ENCODE results near the gene PALMD. TPM values are rescaled to one million over a fixed set of nuclear protein-coding genes. Genes with fewer than 3 reads are reported as not detected.

PALMD gene
- total RNA-seq, 1 experiment from 2014 or later = 19.2 TPM

DNA sequence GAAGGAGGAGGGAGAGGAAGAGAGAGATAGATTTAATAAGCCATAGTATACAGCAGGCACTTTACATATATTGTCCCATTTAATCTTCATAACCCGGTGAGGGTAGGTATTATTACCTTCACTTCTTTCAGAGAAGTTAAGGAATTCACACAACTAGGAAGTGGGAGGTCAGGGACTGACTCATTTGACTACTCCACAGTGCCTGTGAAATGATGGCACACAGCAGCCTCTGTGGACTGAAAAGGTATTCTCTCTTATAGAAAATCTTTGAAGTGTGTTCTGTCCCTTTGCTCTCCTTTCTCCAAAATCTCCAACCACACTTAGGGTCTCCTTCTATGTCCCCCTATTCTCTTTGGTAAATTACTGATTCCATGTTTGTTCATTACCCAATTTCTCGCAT, 23.9 kb downstream of the PALMD start:
- H3K36me3 Mint-ChIP-seq (ENCODE audit: insufficient read depth, unreplicated experiment) = peaks cover 5% of the 10 kb centered on the region
- H3K27me3 Mint-ChIP-seq (ENCODE audit: unreplicated experiment) = no peaks in the 10 kb centered on the region
- CTCF ChIA-PET = no interaction called here
- TF ChIP-seq, protein P1, sequence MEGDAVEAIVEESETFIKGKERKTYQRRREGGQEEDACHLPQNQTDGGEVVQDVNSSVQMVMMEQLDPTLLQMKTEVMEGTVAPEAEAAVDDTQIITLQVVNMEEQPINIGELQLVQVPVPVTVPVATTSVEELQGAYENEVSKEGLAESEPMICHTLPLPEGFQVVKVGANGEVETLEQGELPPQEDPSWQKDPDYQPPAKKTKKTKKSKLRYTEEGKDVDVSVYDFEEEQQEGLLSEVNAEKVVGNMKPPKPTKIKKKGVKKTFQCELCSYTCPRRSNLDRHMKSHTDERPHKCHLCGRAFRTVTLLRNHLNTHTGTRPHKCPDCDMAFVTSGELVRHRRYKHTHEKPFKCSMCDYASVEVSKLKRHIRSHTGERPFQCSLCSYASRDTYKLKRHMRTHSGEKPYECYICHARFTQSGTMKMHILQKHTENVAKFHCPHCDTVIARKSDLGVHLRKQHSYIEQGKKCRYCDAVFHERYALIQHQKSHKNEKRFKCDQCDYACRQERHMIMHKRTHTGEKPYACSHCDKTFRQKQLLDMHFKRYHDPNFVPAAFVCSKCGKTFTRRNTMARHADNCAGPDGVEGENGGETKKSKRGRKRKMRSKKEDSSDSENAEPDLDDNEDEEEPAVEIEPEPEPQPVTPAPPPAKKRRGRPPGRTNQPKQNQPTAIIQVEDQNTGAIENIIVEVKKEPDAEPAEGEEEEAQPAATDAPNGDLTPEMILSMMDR (IDR thresholded peaks at IDR 0.05; ENCODE audit: unreplicated experiment) = no peak
- H3K27ac Mint-ChIP-seq (ENCODE audit: unreplicated experiment) = no peak overlapping the region
- H3K4me1 Mint-ChIP-seq (ENCODE audit: low read depth, unreplicated experiment) = no peaks in the 10 kb centered on the region
- H3K4me3 Mint-ChIP-seq (ENCODE audit: low read depth, unreplicated experiment) = no peak overlapping the region
- no TSS peak for BruUV-seq (replicated peaks)
- no peaks in the 10 kb centered on the region for H3K9me3 Mint-ChIP-seq (ENCODE audit: low read depth, unreplicated experiment)
- DNase-seq = no peak
- intact Hi-C loops (cut with micrococcal nuclease; ENCODE audit: unreplicated experiment) = no loop called here

DNA sequence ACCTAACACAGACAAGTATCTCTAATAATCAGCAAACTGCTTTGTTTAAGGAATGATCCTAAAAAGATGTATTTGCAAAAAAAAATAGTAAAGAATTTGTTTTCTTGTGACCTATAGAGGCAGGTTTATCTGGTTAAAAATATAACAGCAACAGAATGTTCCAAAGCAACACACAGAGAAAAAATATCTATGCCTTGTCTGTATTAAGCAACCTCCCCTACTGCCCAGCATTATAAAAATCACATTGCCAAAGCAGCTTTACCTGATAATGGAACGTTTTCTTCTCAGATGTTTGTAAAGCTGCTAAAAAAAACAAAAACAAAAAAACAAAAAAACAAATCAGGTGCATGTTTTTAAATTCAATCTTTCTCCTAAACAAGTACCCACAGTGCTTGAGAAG, 24.7 kb downstream of the PALMD start:
- intact Hi-C loops (cut with micrococcal nuclease; ENCODE audit: unreplicated experiment) = no loop called here
- CTCF ChIA-PET = no interaction called here
- Mint-ChIP-seq H3K9me3 (ENCODE audit: low read depth, unreplicated experiment) (no peaks in the 10 kb centered on the region), H3K36me3 (ENCODE audit: insufficient read depth, unreplicated experiment) (peaks cover 5% of the 10 kb centered on the region), H3K27me3 (ENCODE audit: unreplicated experiment) (no peaks in the 10 kb centered on the region), H3K27ac (ENCODE audit: unreplicated experiment) (no peak overlapping the region), H3K4me1 (ENCODE audit: low read depth, unreplicated experiment) (no peaks in the 10 kb centered on the region), H3K4me3 (ENCODE audit: low read depth, unreplicated experiment) (no peak overlapping the region)
- no peak for DNase-seq
- TF ChIP-seq, protein P1 (IDR thresholded peaks at IDR 0.05; ENCODE audit: unreplicated experiment) = no peak
- no TSS peak for BruUV-seq (replicated peaks)

GRCh38 chr1:99672038-99672437, 26.1 kb downstream of the PALMD start:
- Mint-ChIP-seq H3K4me3 (ENCODE audit: low read depth, unreplicated experiment) (no peak overlapping the region), H3K27ac (ENCODE audit: unreplicated experiment) (no peak overlapping the region), H3K36me3 (ENCODE audit: insufficient read depth, unreplicated experiment) (peaks cover 5% of the 10 kb centered on the region), H3K9me3 (ENCODE audit: low read depth, unreplicated experiment) (no peaks in the 10 kb centered on the region), H3K27me3 (ENCODE audit: unreplicated experiment) (no peaks in the 10 kb centered on the region), H3K4me1 (ENCODE audit: low read depth, unreplicated experiment) (no peaks in the 10 kb centered on the region)
- BruUV-seq (replicated peaks) = no TSS peak
- TF ChIP-seq, protein P1 (IDR thresholded peaks at IDR 0.05; ENCODE audit: unreplicated experiment) = no peak
- CTCF ChIA-PET = no interaction called here
- intact Hi-C loops (cut with micrococcal nuclease; ENCODE audit: unreplicated experiment) = no loop called here
- DNase-seq = no peak

GRCh38 chr1:99672530-99673213, 26.8 kb downstream of the PALMD start:
- no peak overlapping the region for H3K27ac Mint-ChIP-seq (ENCODE audit: unreplicated experiment)
- H3K4me3 Mint-ChIP-seq (ENCODE audit: low read depth, unreplicated experiment) = no peak overlapping the region
- H3K4me1 Mint-ChIP-seq (ENCODE audit: low read depth, unreplicated experiment) = no peaks in the 10 kb centered on the region
- CTCF ChIA-PET = no interaction called here
- H3K9me3 Mint-ChIP-seq (ENCODE audit: low read depth, unreplicated experiment) = no peaks in the 10 kb centered on the region
- no peak for DNase-seq
- peaks cover 5% of the 10 kb centered on the region for H3K36me3 Mint-ChIP-seq (ENCODE audit: insufficient read depth, unreplicated experiment)
- no peaks in the 10 kb centered on the region for H3K27me3 Mint-ChIP-seq (ENCODE audit: unreplicated experiment)
- TF ChIP-seq, protein P1 (IDR thresholded peaks at IDR 0.05; ENCODE audit: unreplicated experiment) = no peak
- intact Hi-C loops (cut with micrococcal nuclease; ENCODE audit: unreplicated experiment) = no loop called here
- no TSS peak for BruUV-seq (replicated peaks)
